Measurements from ENCODE around the gene PAGE1.

Gene PAGE1

DNA sequence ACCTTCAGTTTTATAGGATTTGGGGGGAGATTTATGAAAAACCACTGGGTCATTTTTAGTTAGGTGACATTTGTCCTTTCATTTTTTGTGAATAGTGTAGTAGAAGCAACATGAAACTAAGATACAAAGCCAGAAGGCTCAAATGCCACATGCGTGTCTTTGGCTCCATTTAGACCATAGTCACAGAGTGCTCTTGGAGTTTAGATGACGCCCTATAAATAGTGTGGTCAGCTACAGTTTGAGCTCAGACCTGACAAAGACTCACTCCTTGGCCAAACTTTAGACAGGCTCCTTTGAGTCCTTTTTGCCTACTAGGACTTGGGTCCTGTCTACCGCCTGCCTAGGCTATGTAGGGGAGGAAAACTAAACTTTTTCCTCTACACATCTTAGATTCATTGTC is 16.8 kb upstream of the PAGE1 start:
- no peaks in the 10 kb centered on the region for H3K4me1 ChIP-seq (ENCODE audit: insufficient read depth, low read length, severe bottlenecking)
- no peaks in the 10 kb centered on the region for H3K9me2 ChIP-seq (ENCODE audit: low read depth, low read length)
- H3K27me3 ChIP-seq (ENCODE audit: insufficient read depth, low read length), result no peaks in the 10 kb centered on the region
- TF ChIP-seq EZH2 (IDR thresholded peaks at IDR 0.05; ENCODE audit: borderline replicate concordance, low read length), result no peak
- TF ChIP-seq, protein P1, sequence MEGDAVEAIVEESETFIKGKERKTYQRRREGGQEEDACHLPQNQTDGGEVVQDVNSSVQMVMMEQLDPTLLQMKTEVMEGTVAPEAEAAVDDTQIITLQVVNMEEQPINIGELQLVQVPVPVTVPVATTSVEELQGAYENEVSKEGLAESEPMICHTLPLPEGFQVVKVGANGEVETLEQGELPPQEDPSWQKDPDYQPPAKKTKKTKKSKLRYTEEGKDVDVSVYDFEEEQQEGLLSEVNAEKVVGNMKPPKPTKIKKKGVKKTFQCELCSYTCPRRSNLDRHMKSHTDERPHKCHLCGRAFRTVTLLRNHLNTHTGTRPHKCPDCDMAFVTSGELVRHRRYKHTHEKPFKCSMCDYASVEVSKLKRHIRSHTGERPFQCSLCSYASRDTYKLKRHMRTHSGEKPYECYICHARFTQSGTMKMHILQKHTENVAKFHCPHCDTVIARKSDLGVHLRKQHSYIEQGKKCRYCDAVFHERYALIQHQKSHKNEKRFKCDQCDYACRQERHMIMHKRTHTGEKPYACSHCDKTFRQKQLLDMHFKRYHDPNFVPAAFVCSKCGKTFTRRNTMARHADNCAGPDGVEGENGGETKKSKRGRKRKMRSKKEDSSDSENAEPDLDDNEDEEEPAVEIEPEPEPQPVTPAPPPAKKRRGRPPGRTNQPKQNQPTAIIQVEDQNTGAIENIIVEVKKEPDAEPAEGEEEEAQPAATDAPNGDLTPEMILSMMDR (IDR thresholded peaks at IDR 0.05; ENCODE audit: low read length), result no peak
- no peaks in the 10 kb centered on the region for H3K9me3 ChIP-seq (ENCODE audit: low read length)
- H3K27ac ChIP-seq (ENCODE audit: low read depth, low read length, poor library complexity, severe bottlenecking), result no peak overlapping the region
- H3F3A ChIP-seq (ENCODE audit: insufficient read depth, low read length), result no peaks in the 10 kb centered on the region
- H4K20me1 ChIP-seq (ENCODE audit: insufficient read depth, low read length), result no peaks in the 10 kb centered on the region
- H3K36me3 ChIP-seq (ENCODE audit: insufficient read depth, low read length), result no peaks in the 10 kb centered on the region
- H2AFZ ChIP-seq (ENCODE audit: low read length), result no peak overlapping the region
- H3K4me3 ChIP-seq (ENCODE audit: low read depth, low read length, poor library complexity, severe bottlenecking), result no peak overlapping the region
- H3K4me2 ChIP-seq (ENCODE audit: low read length), result no peak overlapping the region
- no peak overlapping the region for H3K9ac ChIP-seq (ENCODE audit: low read length)
- no peaks in the 10 kb centered on the region for H3K79me2 ChIP-seq (ENCODE audit: insufficient read depth, low read length)

- H3K4me1 ChIP-seq (ENCODE audit: insufficient read depth, low read length, severe bottlenecking), result no peaks in the 10 kb centered on the region
- no peaks in the 10 kb centered on the region for H3K9me2 ChIP-seq (ENCODE audit: low read depth, low read length)
- no peaks in the 10 kb centered on the region for H3K9me3 ChIP-seq (ENCODE audit: low read length)
- H3K79me2 ChIP-seq (ENCODE audit: insufficient read depth, low read length), result no peaks in the 10 kb centered on the region
- H3F3A ChIP-seq (ENCODE audit: insufficient read depth, low read length), result no peaks in the 10 kb centered on the region
- H3K4me3 ChIP-seq (ENCODE audit: low read depth, low read length, poor library complexity, severe bottlenecking), result no peak overlapping the region
- no peak overlapping the region for H2AFZ ChIP-seq (ENCODE audit: low read length)
- no peaks in the 10 kb centered on the region for H4K20me1 ChIP-seq (ENCODE audit: insufficient read depth, low read length)
- H3K4me2 ChIP-seq (ENCODE audit: low read length), result no peak overlapping the region
- H3K9ac ChIP-seq (ENCODE audit: low read length), result no peak overlapping the region
- no peak overlapping the region for H3K27ac ChIP-seq (ENCODE audit: low read depth, low read length, poor library complexity, severe bottlenecking)
- H3K27me3 ChIP-seq (ENCODE audit: insufficient read depth, low read length), result no peaks in the 10 kb centered on the region
- no peak for TF ChIP-seq EZH2 (IDR thresholded peaks at IDR 0.05; ENCODE audit: borderline replicate concordance, low read length)
- TF ChIP-seq, protein P1 (IDR thresholded peaks at IDR 0.05; ENCODE audit: low read length), result no peak
- H3K36me3 ChIP-seq (ENCODE audit: insufficient read depth, low read length), result no peaks in the 10 kb centered on the region
Observed at GRCh38 chrX:49710744-49711319, 15.0 kb upstream of the PAGE1 start.

DNA sequence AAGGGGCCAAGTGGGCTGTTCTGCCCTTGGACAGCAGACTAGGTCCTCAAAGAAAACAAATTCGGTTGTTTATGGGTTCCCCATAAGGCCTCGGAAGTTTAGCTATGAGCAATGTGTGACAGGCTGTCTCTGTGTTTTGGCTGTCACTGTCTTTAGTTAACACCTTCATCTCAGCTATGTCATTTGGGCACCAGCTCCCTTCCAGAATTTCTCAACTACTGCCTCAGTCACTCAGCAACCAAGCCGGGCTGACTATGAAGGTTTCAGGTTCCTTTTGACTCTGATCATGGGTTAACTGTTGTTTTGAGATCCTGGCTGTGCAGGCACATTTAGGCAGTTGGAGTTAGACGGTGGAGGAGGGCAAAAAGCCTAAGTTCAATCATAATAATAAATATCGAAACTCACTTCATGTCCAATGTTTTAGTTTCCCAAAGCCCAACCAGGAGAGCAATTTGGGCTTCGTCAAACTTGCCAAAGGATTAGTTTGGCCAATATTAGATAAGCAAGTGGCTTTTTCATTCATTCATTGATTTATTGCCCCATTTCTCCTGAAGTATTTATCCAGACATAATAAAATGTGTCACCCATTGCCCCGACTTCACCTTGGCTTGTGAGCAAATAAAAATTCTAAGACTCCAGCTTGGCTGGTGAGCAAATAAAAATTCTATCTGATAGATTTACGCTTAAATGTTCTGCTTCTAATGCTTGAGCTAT is 9.1 kb upstream of the PAGE1 start:
- Histone ChIP-seq H3F3A (ENCODE audit: insufficient read depth, low read length) (no peaks in the 10 kb centered on the region), H3K79me2 (ENCODE audit: insufficient read depth, low read length) (no peaks in the 10 kb centered on the region), H3K9me3 (ENCODE audit: low read length) (no peaks in the 10 kb centered on the region), H4K20me1 (ENCODE audit: insufficient read depth, low read length) (no peaks in the 10 kb centered on the region), H3K9ac (ENCODE audit: low read length) (no peak overlapping the region), H3K36me3 (ENCODE audit: insufficient read depth, low read length) (no peaks in the 10 kb centered on the region), H3K4me2 (ENCODE audit: low read length) (no peak overlapping the region), H3K27me3 (ENCODE audit: insufficient read depth, low read length) (no peaks in the 10 kb centered on the region), H3K4me1 (ENCODE audit: insufficient read depth, low read length, severe bottlenecking) (no peaks in the 10 kb centered on the region), H2AFZ (ENCODE audit: low read length) (no peak overlapping the region), H3K27ac (ENCODE audit: low read depth, low read length, poor library complexity, severe bottlenecking) (no peak overlapping the region), H3K4me3 (ENCODE audit: low read depth, low read length, poor library complexity, severe bottlenecking) (no peak overlapping the region), H3K9me2 (ENCODE audit: low read depth, low read length) (no peaks in the 10 kb centered on the region)
- no peak for TF ChIP-seq EZH2 (IDR thresholded peaks at IDR 0.05; ENCODE audit: borderline replicate concordance, low read length)
- TF ChIP-seq, protein P1 (IDR thresholded peaks at IDR 0.05; ENCODE audit: low read length), result no peak
